HG03575 (cell line): Measurements from ENCODE around the gene DPY19L3.
"Not testable (repeated sequence)": the region's sequence is repeated elsewhere in the genome, so short reads cannot be mapped to it uniquely, and the experiment has no call there.

Experiments used
- ATAC-seq: cut with Tn5 transposase; IDR thresholded peaks from one replicate; pipeline ENCODE4 v1.9.1; 2021; ENCODE audit not compliant: unreplicated experiment, insufficient number of reproducible peaks, low FRiP score; ENCODE audit errors: extremely low read depth

The DPY19L3 gene

DNA sequence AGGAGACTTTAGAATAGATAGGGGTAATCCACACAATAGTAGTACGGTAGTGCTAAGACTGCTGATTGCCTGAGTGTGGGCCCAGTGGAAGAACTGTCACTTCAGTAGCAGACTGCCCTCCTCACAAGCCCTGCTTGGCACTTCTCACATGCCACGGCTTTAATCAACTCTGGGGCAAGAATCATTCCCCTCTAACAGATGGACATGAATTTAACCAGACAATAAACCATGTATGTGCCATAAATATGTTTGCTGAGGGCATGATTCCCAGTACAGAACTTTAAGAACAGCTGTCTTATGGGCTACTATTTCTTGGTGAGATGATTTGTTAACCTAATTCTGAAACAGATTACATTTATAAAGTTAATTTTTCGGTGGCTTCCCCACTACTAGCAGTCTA, 22.0 kb downstream of the DPY19L3 start:
- no peak for ATAC-seq

DNA sequence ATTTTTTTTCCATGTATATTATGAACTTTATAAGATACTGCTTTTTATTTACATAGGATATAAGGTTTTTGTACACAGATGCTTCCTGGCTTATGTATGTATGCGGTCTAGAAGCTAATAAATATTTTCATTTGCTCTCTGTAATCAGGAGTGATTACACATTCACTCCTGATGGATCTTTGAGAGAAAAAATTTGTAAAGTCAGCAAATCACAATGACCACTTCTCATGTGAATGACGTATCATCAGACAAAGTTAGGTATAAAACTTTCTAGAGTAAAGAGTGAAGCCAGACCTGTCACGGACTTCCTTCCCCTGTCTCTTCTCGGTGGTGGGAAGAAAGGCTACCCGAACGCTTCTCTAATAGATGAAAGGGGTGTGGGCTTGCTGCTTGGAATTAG, 31.1 kb downstream of the DPY19L3 start:
- no peak for ATAC-seq

DNA sequence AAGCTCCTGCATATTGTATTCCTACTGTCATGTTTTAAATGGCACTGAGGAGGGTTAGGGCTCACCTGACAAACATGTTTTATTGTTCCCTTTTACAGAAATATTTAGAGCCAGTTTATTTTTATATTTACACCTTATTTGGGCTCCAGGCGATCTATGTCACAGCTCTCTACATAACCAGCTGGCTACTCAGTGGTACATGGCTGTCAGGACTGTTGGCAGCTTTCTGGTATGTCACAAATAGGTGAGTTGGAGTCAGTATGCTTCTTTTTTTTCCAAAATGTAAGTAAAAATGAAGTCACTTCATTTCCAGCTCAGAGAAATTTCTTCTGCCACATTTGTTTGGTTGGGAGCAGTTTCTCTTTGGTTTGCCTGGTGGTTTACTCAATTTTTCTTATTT, 31.5 kb downstream of the DPY19L3 start:
- ATAC-seq: no peak

DNA sequence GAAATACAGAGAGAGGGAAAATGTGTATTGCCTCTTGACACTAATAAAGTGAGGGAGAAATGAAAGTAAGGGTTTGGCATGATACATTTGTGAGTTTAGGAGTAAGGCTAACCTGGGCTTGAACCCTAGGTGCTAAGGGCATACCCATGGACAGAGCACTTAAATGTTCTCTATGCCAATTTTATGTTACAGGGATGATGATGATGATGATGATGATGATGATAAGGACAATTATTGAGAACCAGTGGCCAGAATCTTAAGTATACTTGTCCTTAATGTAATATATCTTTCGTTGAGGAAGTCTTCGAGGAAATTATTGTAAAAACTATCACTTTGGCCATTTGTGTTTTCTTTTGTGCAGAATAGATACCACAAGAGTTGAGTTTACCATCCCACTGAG, 33.2 kb downstream of the DPY19L3 start:
- no peak for ATAC-seq

DNA sequence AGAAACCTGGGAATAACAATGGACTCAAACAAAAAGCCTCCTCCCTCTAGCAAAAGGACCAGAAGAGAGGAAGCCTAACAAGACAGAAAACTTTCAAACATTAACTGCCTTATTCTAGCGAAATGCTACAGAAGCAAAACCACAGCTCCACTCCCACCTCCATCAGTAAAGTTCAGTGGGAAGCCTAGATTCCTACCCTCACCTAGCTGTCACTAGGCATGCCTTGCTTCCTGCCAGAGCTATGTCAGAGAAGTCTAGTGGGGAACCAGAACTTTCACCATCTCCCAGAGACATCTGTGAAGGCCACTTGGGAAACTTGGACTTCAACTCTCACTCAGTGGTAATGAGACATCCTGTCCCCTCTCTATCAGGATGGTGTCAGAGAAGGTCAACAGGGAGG, 37.1 kb downstream of the DPY19L3 start:
- ATAC-seq: no peak

DNA sequence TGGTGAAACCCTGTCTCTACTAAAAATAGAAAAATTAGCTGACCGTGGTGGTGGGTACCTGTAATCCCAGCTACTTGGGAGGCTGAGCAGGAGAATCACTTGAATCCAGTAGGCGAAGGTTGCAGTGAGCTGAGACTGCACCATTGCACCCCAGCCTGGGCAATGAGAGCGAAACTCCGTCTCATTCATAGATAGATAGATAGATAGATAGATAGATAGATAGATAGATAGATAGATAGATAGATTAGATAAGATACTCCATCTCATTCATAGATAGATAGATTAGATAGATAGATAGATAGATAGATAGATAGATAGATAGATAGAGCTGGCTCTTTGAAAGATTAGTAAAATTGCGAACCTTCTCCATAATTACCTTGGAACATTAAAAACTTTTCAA, 42.0 kb downstream of the DPY19L3 start:
- not testable (repeated sequence) for ATAC-seq

DNA sequence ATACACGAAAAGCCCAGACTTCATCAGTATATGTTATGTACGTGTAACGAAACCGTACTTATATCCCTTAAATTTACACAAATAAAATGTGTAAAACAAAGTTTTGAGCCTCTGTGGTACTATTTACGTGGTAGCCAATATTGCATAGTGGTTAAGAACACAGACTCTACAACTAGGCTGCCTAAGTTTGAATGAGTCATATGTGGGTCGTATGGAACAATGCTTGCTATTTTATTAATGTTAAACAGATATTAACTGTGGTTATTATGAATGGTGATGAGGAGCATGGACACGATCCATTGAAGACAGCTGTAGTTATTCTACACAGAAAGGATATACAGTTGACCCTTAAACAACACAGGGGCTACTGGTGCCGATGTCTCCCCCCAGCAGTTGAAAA, 42.5 kb downstream of the DPY19L3 start:
- no peak for ATAC-seq

DNA sequence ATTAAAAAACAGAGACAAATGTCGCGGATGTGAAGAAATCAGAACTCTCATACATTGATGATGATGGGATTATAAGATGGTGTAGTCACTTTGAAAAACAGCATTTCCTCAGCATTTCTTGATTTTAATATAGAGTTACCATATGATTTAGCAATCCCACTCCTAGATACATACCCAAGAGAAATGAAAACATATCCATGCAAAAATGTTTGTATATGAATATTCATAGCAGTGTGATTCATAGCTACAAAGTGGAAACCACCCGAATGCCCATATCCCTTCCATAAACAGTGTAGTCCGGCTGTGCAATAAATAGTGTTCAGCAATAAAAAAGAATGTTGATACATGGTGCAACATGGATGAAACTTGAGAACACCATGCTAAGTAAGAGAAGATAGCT, 44.6 kb downstream of the DPY19L3 start:
- ATAC-seq: no peak

DNA sequence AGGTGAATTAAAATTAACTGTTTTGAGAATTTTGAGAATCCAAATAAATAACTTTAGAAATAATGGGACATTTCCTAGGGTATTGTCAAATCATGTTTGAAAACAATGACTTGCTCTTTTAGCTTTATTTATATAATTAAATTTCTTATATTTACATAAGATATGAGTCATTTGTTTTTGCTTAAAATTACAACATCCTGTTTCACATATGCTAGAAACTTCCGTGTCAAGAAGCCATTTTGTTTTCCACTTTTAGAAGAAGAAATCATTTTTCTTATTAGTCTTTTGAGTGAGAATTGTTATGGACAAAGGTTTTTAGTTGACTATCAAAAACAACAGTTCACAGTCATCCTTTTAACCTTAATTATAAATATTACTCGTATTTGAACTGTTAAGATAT, 48.2 kb downstream of the DPY19L3 start:
- no peak for ATAC-seq

DNA sequence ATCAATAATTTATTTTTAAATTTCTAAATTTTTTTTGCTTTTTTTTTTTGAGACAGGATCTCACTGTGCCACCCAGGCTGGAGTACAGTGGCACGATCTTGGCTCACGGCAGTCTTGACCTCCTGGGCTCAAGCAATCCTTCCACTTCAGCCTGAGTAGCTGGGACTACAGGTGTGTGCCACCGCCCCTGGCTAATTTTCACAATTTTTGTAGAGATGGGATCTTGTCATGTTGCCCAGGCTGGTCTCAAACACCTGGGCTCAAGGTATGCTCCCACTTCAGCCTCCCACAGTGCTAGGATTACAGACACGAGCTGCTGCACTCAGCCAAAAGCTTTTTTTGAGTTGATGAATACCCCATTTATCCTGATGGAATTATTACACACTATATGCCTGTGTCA, 50.8 kb downstream of the DPY19L3 start:
- no peak for ATAC-seq

DNA sequence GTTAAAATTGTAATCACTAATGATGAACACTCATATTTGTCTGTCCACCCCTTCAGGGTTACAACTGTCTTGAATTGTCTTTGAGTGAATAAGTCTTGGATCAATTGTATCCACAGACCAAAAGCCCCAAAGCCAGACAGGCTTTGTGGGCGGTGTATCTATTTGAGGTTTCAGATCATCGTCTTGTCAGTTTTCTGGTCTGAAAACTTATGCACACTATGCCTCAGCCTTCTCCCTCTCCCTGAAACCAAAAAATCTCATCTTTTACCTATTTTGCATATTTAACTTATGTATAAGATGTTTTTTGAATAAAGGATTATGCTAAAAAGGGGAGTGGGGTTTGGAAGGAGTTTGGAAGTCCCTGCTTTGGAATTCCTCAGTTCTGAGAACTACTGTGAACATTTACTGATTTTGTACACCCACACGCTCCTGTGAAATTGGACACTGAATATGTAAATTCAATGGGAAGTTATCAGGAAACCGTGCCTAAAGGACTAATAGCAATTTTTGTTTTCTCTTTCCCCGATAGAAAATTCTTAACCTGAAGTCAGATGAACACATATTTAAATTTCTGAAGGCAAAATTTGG, 52.1 kb downstream of the DPY19L3 start:
- no peak for ATAC-seq

DNA sequence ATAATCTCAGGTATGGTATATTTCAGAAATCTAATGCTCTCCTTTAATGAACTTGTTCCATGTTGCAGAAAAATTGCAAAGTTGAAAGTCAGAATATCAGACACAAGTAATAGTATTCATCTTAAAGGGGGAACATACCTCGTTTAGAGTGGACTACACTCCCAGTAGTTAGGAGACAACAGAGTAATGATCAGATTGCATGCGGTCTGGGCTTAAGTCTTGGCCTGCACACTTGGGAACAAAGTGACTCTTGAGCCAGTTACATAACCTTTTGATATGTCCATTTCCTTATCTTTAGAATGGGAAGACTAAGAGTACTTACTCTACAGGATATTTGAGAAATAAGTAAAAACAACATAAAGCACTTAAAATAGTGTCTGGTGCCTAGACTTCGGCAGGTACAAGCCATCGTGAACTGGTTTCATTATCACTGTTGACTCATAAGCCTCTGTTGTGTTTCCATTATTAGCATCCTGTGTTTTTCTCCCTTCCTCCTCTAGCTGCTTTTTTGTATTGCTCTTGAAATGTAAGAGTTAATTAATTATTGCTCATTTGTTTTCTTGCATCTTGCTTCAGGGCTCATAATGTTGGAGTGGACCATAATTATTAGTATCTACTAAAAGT, 53.0 kb downstream of the DPY19L3 start:
- ATAC-seq: peak; percentile 72

DNA sequence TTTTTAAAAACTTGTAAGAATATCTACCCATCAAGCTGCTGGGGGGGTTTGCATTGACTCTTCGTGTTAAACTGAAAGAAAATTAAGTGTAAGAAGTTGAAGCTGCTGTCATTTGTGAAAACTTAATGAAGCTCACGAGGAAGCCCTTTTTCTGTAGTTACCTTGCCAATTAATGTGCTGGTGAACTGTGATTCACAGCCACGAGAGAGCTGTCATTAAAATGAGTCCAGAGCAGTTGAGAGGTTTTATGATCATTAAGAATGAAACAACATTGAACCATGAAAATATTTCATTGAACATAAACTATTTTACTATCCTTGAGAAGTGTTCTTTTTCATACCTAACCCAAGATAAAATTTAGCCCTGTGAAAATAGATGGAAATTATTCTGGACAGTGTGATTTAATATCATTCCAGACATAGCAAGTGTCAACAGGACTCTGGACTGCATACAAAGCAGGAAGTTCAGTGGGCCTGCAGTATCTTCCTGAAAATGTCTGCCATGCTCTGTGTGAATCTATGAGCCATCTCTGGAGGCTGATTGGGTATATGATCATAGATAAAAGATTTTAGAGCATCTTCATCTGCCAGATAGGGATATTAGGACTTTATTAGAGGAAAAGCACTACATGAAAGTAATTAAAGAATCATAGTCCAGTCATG, 53.8 kb downstream of the DPY19L3 start:
- no peak for ATAC-seq

DNA sequence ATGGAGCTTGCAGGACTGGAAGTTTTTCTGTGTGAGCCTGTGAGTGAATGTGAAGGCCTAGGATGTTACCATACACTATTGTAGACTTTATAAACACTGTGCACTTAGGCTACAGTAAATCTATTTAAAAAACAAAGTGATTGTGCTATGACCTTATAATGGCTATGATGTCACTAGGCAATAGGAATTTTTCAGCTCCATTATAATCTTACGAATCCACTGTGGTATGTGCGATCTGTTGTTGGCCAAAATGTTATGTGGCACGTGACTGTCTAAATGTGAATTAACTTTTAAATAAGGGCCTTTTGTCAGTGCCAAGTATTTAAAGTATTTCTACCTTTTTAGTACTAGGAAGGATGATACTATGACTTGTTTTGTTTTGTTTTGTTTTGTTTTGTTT, 54.9 kb downstream of the DPY19L3 start:
- ATAC-seq: no peak

DNA sequence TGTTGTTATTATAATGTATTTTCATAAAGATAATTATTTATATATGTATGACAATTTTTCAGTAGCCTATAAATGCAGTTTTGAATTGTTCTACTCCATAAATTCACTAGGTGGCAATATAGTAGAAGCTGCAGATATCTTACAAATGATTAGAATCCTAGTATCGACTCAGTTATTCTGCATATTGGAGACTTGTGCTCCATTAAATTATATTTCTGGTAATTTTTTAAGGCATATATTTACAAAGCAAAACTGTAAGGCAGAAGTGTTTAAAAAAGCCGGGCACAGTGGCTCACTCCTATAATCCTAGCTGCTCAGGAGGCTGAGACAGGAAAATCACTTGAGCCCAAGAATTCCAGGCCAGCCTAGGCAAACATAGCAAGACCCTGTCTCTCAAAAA, 58.7 kb downstream of the DPY19L3 start:
- no peak for ATAC-seq

DNA sequence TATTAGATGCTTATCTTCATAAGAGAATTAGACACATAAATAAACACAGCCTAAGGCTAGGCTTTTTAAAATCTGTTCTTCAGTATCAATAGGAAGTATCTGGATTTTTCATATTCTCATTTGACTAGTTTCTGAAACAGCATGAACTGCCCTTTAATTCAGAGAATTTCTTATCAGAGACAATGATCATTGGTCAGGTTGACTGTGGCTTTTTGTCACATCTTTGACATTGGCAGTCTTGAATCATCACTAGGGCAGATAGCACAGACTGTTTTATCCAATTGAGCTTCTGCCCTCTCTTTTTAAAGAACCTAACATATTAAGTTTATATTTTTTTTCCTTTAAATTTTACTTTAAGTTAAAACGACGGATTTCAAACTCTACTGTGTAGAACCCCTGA, 59.6 kb downstream of the DPY19L3 start:
- no peak for ATAC-seq

DNA sequence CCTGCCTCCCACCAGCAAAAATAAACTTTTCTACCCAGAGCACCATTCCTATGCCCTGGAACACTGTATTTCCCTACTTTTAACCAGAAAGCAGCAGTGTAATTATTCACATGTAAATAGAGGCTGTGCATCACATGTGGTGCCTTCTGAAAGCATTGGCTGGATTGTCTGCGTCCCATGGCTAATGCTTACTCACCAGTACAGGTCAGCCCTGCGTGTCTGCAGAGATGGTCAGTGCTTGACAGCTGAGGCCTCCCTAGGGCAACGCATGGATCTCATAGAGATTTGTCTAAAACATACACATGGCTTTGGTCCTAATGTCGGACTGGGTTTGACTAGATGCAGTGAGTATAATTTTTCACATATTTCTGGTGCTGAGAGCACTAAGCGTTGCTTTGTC, 64.2 kb downstream of the DPY19L3 start:
- ATAC-seq: no peak

DNA sequence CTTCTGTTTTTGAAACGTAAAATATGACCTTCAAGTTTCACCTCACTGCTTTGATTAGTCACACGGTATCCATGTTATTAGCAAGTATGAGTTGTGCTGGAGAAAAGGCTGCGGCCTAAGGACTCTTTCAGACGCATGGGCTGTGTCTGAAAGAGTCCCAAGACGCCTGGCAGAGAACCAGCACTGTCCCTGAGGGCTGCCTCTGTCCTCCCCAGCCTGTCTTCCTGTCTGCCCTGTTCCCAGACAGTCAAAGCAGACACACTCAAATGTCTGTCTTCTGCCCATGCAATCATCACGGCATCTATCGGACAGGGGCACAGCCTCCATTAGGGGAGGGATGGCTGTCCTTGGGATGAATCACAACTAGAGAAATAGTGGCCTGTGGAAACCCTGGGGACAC, 65.5 kb downstream of the DPY19L3 start:
- no peak for ATAC-seq

DNA sequence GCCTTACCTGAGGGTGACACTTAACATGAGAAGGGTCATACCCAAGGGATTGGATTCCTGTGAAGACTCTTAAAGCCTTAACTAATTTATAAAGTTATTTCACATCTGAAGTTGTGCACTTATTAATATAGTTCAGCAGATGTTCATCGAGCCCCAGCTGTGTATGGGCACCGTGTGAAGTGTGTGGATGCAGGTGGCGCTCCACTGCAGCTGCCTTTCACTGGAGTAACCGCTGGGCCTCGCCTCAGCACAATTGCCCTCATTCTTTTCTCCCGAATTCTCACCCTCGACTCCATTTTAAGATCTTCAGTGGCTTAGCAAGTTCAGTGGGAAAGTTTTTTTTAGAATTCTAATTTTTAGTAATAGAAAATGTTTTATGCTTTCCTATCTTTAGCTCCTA, 66.2 kb downstream of the DPY19L3 start:
- ATAC-seq: no peak

DNA sequence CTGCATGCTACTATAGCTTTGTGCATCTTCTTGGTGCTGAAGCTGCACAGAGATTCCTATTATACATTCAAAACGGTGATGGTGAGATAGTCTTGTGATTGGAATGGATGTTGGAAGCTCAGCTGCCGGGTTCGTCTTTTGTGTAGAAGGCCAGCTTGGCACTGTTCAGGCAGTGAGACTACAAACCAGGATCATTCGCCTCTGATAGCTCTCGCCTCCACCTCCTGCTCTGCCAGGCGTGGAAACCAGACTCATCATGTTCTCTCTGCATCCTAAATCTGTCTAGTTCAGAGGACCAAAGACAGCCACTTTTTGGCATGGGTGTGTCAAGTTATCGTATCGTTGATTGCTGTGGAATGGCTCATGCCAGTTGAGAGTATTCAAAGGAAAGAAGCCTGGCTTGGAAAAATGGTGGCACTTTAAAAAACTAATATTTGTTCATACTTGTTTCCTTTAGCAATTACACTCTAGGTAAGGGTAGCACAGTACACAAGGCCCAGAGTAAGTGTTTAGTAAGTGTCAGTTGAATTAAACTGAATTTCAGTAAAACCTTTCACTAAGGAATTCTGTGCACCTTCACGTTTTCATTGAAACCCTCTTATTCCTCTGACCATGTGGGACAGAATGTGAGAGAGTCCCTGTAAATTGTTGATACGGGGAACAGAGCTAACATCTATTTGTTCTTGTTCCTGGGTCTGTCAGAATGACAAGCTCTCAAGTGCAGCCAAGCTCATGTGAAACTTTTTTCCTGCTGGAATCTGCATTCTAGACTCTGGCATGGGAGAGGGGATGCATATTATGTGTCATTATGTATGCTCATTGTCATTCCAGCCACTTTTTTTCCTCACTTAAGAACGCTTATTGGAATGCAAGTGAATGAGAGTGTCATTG, 69.8 kb downstream of the DPY19L3 start:
- no peak for ATAC-seq
